ENCODE data around the gene KCTD6. TPM values are rescaled to one million over a fixed set of nuclear protein-coding genes. Genes with fewer than 3 reads are reported as not detected.

KCTD6 gene
- total RNA-seq, 1 donor from 2014 or later = 8.2 TPM

GRCh38 chr3:58508437-58508836, 16.5 kb downstream of the KCTD6 start:
- Histone ChIP-seq H3K27ac (no peak overlapping the region), H3K27me3 (no peaks in the 10 kb centered on the region), H3K9me3 (no peaks in the 10 kb centered on the region), H3K4me3 (no peak overlapping the region), H3K36me3 (peaks cover 27% of the 10 kb centered on the region), H3K4me1 (no peaks in the 10 kb centered on the region)
- no peak for TF ChIP-seq CTCF (IDR thresholded peaks at IDR 0.05)
- no peak for DNase-seq
- no peak for ATAC-seq
- intact Hi-C loops (cut with DNase I) = no loop called here

DNA sequence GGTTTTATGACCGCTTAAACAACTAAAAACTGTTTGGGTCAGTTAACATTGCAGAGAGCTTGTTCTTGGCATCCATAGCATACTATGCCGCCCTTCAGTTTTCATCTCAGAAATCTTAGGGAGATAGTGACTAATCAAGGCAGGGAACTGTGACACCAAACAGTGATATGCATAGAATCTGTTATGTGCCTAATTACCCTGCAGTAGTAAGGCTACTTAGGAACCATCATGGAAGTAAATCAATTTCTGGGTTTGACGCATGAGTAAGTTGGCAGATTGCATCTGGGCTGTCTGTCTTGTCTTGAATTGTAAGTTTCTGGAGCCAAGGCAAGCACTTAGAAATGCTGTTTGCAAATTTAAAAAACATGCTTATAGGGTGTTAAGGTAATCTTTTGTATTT, 22.5 kb downstream of the KCTD6 start:
- H3K4me3 ChIP-seq = no peak overlapping the region
- ATAC-seq = no peak
- TF ChIP-seq CTCF (IDR thresholded peaks at IDR 0.05) = no peak
- no peaks in the 10 kb centered on the region for H3K4me1 ChIP-seq
- peaks cover 19% of the 10 kb centered on the region for H3K36me3 ChIP-seq
- H3K27ac ChIP-seq = no peak overlapping the region
- DNase-seq = no peak
- no peaks in the 10 kb centered on the region for H3K27me3 ChIP-seq
- H3K9me3 ChIP-seq = no peaks in the 10 kb centered on the region
- intact Hi-C loops (cut with DNase I) = no loop called here

GRCh38 chr3:58518291-58518789, 26.4 kb downstream of the KCTD6 start:
- ATAC-seq (no peak), DNase-seq (no peak)
- Histone ChIP-seq H3K4me3 (no peak overlapping the region), H3K36me3 (peaks cover 14% of the 10 kb centered on the region), H3K4me1 (no peaks in the 10 kb centered on the region), H3K9me3 (no peaks in the 10 kb centered on the region), H3K27ac (no peak overlapping the region), H3K27me3 (no peaks in the 10 kb centered on the region)
- TF ChIP-seq CTCF (IDR thresholded peaks at IDR 0.05) = no peak
- intact Hi-C loops (cut with DNase I) = no loop called here

DNA sequence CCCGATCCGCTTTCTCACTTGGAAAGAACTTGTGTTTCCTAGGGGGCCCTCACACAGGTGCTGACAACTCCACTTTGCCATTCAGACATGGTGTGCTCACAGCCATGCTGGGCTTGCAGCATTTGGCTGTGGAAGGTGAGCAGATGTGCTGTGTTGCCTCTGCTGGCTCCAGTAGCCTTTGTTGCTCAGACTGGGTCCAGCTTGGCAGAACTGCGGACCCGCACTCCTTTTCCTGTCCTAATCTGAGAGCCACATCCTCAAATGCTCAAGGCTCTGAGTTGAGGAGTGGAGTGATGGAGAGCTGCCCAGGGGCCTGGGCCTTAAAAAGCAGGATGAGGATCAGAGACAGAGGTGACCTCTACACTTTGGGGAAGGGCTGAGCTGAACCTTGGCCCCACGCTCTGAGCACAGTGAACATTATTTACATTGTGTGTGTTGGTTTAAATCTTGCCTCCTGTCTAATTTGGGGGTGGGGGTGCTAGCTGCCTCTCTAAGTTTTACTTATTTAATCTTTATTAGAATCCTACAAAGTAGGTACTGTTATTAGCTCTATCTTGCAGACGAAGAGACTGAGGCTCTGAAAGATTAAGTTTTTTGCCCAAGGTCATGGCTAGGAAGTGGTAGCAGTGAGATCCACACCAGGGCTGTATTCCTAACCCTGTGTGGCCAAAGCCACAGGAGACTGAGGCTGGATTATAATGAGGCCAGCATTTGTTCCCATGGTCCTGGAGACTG, 27.9 kb downstream of the KCTD6 start:
- TF ChIP-seq CTCF (IDR thresholded peaks at IDR 0.05) = no peak
- no peak overlapping the region for H3K27ac ChIP-seq
- DNase-seq (no peak), ATAC-seq (no peak)
- no peaks in the 10 kb centered on the region for H3K9me3 ChIP-seq
- no peaks in the 10 kb centered on the region for H3K27me3 ChIP-seq
- H3K4me3 ChIP-seq = no peak overlapping the region
- H3K36me3 ChIP-seq = peaks cover 14% of the 10 kb centered on the region
- H3K4me1 ChIP-seq = no peaks in the 10 kb centered on the region
- intact Hi-C loops (cut with DNase I) = no loop called here

DNA sequence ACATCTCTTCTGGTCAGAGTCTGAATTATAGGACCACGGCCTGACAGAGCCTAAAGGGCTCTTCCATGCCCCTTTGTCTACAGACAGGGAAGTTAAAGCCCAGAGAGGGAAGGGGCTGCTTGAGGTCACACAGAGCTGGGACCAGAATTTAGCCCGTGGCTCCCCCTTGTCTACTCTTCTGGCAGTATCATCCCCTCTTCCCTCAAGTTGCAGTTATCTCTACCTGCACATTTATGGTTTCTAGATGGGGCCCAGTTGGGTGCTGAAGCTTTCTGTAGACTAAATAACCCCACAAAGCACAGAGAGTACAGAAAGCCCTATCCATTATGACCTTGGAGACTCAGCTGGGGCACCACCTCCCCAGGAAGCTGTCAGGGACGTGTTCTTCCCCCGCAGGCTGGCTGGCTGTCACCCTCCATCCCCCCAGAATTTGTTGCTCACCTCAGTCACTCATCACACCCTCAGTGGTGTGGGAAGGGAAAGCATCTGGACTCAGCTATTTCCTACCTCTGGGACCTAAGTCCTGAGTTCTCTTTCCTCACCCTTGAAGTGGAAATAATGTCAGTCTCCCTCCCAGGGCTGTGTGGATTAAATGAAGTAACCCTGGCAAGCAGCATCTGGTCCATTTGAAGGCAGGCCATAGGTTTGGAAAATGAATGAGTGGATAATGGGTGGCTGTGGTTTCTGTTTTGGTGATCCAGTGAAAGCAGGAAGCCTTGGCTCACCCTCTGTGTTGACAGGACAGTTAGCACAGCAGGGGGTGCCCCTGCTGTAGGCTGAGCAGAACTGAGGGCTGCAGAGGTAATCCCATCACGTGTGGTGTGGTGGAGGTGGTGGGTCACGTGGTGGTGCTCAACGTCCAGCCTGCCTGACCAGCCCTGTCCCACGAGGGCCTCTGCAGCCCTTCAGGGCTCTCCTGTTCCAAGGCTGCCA, 28.8 kb downstream of the KCTD6 start:
- H3K27me3 ChIP-seq = no peaks in the 10 kb centered on the region
- no peaks in the 10 kb centered on the region for H3K9me3 ChIP-seq
- ATAC-seq (no peak), DNase-seq (no peak)
- no peak overlapping the region for H3K4me3 ChIP-seq
- TF ChIP-seq CTCF (IDR thresholded peaks at IDR 0.05) = no peak
- H3K4me1 ChIP-seq = no peaks in the 10 kb centered on the region
- intact Hi-C loops (cut with DNase I) = no loop called here
- no peak overlapping the region for H3K27ac ChIP-seq
- peaks cover 12% of the 10 kb centered on the region for H3K36me3 ChIP-seq

All from upper lobe of right lung (tissue), 1 donor.